Urinary bladder (tissue), 4 donors: ENCODE data around the gene LEFTY1. TPM values are rescaled to one million over a fixed set of nuclear protein-coding genes. Genes with fewer than 3 reads are reported as not detected.

Experiments used
- DNase-seq: peaks from one replicate; pipeline ENCODE4 v3.0.0-alpha.2; 2015; ENCODE audit errors: extremely low spot score
- H3K27ac ChIP-seq: one replicate; pipeline ENCODE4 v1.5.1; 2013; ENCODE audit warnings: low read depth, mild to moderate bottlenecking, moderate library complexity
- H3K36me3 ChIP-seq: one replicate; pipeline ENCODE4 v1.6.1; 2013; ENCODE audit warnings: mild to moderate bottlenecking, moderate library complexity; ENCODE audit not compliant: insufficient read depth
- H3K4me1 ChIP-seq: one replicate; pipeline ENCODE4 v1.6.1; 2013; ENCODE audit warnings: mild to moderate bottlenecking, moderate library complexity; ENCODE audit not compliant: insufficient read depth
- H3K4me3 ChIP-seq: one replicate; pipeline ENCODE4 v1.5.1; 2013; ENCODE audit warnings: low read depth, low read length
- WGBS: extraction: QIAGEN DNeasy Blood & Tissue Kit; methylation state at CpG from one replicate; pipeline ENCODE4 v1.1.7; 2013; 5-methylcytosine and 5-hydroxymethylcytosine counted together
- polyA plus RNA-seq: library from polyadenylated mRNA; stranded (reverse); fragments of 200-250 nt; gene quantifications from one replicate; pipeline ENCODE4 v1.2.3, GENCODE V29; 2013
- total RNA-seq: library from RNA; depleted of rRNA; stranded (reverse); fragments of >200 nt; gene quantifications from one replicate; pipeline ENCODE4 v1.2.3, GENCODE V29; 2014
- donor health status: healthy with polysubstance abuse.
- donor health status: healthy.

Gene LEFTY1
- total and polyA plus RNA-seq, 2 donors: 0.35 to 0.79 TPM

GRCh38 chr1:225879521-225880221 is 9.3 kb downstream of the LEFTY1 start:
- 76% methylated on average over 8 of the region's 8 CpGs for WGBS
- Histone ChIP-seq H3K27ac (peak overlapping the region; percentile 28), H3K4me3 (no peak overlapping the region), H3K36me3 (no peaks in the 10 kb centered on the region), H3K4me1 (no peaks in the 10 kb centered on the region)
- no peak for DNase-seq

- Histone ChIP-seq H3K27ac (no peak overlapping the region), H3K36me3 (no peaks in the 10 kb centered on the region), H3K4me1 (no peaks in the 10 kb centered on the region), H3K4me3 (no peak overlapping the region)
- DNase-seq: no peak
- WGBS: 87% methylated on average over 4 of the region's 4 CpGs
These were observed 10.7 kb downstream of the LEFTY1 start for GRCh38 chr1:225878282-225878681.

GRCh38 chr1:225877580-225877979 is 11.4 kb downstream of the LEFTY1 start:
- Histone ChIP-seq H3K4me3 (no peak overlapping the region), H3K27ac (no peak overlapping the region), H3K4me1 (no peaks in the 10 kb centered on the region), H3K36me3 (no peaks in the 10 kb centered on the region)
- no peak for DNase-seq
- 41% methylated on average over 10 of the region's 10 CpGs for WGBS

- no peaks in the 10 kb centered on the region for H3K4me1 ChIP-seq
- H3K27ac ChIP-seq: no peak overlapping the region
- H3K4me3 ChIP-seq: no peak overlapping the region
- DNase-seq: no peak
- H3K36me3 ChIP-seq: no peaks in the 10 kb centered on the region
- 77% methylated on average over 12 of the region's 12 CpGs for WGBS
These were observed 11.9 kb downstream of the LEFTY1 start for GRCh38 chr1:225876900-225877510.

- no peaks in the 10 kb centered on the region for H3K4me1 ChIP-seq
- no peak overlapping the region for H3K4me3 ChIP-seq
- WGBS: 84% methylated on average over 12 of the region's 12 CpGs
- H3K36me3 ChIP-seq: no peaks in the 10 kb centered on the region
- DNase-seq: no peak
- peak overlapping the region; percentile 23 for H3K27ac ChIP-seq
These were observed 13.7 kb downstream of the LEFTY1 start for GRCh38 chr1:225875044-225875815.

GRCh38 chr1:225874431-225874830 is 14.5 kb downstream of the LEFTY1 start:
- H3K4me3 ChIP-seq: no peak overlapping the region
- no peak for DNase-seq
- no peaks in the 10 kb centered on the region for H3K36me3 ChIP-seq
- H3K27ac ChIP-seq: no peak overlapping the region
- WGBS: 96% methylated on average over 11 of the region's 11 CpGs
- H3K4me1 ChIP-seq: no peaks in the 10 kb centered on the region

GRCh38 chr1:225873281-225873850 is 15.6 kb downstream of the LEFTY1 start:
- Histone ChIP-seq H3K4me1 (no peaks in the 10 kb centered on the region), H3K4me3 (no peak overlapping the region), H3K36me3 (no peaks in the 10 kb centered on the region), H3K27ac (no peak overlapping the region)
- DNase-seq: no peak
- 86% methylated on average over 10 of the region's 10 CpGs for WGBS

GRCh38 chr1:225872075-225872430 is 16.9 kb downstream of the LEFTY1 start:
- Histone ChIP-seq H3K4me3 (no peak overlapping the region), H3K4me1 (no peaks in the 10 kb centered on the region), H3K36me3 (no peaks in the 10 kb centered on the region), H3K27ac (no peak overlapping the region)
- DNase-seq: no peak
- WGBS: 68% methylated on average over 3 of the region's 3 CpGs

GRCh38 chr1:225871359-225872074 is 17.4 kb downstream of the LEFTY1 start:
- H3K4me3 ChIP-seq: no peak overlapping the region
- no peak for DNase-seq
- H3K27ac ChIP-seq: no peak overlapping the region
- no peaks in the 10 kb centered on the region for H3K4me1 ChIP-seq
- 64% methylated on average over 11 of the region's 11 CpGs for WGBS
- H3K36me3 ChIP-seq: no peaks in the 10 kb centered on the region

GRCh38 chr1:225870911-225871310 is 18.0 kb downstream of the LEFTY1 start:
- WGBS: 26% methylated on average over 3 of the region's 3 CpGs

GRCh38 chr1:225868631-225869330 is 20.2 kb downstream of the LEFTY1 start:
- WGBS: 87% methylated on average over 8 of the region's 8 CpGs
- DNase-seq: no peak
- Histone ChIP-seq H3K4me3 (no peak overlapping the region), H3K36me3 (no peaks in the 10 kb centered on the region), H3K4me1 (no peaks in the 10 kb centered on the region), H3K27ac (no peak overlapping the region)

More at GRCh38 chr1:225870911-225871310, 18.0 kb downstream of the LEFTY1 start:
- no peak overlapping the region for H3K27ac ChIP-seq
- no peak overlapping the region for H3K4me3 ChIP-seq
- H3K36me3 ChIP-seq: no peaks in the 10 kb centered on the region
- H3K4me1 ChIP-seq: no peaks in the 10 kb centered on the region
- DNase-seq: no peak

GRCh38 chr1:225866981-225867380 is 22.0 kb downstream of the LEFTY1 start:
- no peak overlapping the region for H3K27ac ChIP-seq
- no peaks in the 10 kb centered on the region for H3K36me3 ChIP-seq

More at GRCh38 chr1:225866981-225867380, 22.0 kb downstream of the LEFTY1 start:
- Histone ChIP-seq H3K4me3 (no peak overlapping the region), H3K4me1 (no peaks in the 10 kb centered on the region)
- 61% methylated on average over 6 of the region's 6 CpGs for WGBS
- DNase-seq: no peak
